GM12874 (cell line): ENCODE data around the gene ORMDL3.

Experiments used
- TF ChIP-seq, protein P1 (sequence below): IDR thresholded peaks from 2 replicates; pipeline ENCODE4 v1.5.1; 2011; ENCODE audit warnings: low read depth, mild to moderate bottlenecking, control low read depth, low read length, moderate library complexity; ENCODE audit not compliant: insufficient read depth

Gene ORMDL3

DNA sequence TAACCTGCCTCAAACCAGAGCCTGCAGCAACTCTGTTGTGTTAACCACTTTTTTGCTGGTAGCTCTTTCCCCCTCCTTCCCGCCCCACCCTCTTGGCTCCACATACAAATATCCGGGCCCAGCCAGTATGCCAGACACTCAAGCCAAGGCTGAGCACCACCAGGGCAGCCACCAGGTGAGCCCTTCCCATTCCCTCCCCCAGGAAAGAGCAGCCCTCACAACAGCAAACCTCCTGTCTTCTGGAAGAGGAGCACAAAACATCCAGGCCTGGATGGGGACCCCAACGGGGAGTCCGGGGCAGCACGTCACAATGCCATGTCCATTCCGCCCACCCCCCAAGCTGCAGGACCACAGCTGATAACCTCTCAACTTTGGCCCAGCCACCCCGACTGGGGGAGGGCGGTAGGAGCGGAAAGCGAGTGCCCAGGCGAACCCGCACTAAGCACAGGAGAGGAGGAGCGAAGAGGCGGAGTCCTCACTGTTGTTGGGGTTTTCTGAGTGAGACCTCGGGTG, 757 bp downstream of the ORMDL3 start:
- TF ChIP-seq, protein P1, sequence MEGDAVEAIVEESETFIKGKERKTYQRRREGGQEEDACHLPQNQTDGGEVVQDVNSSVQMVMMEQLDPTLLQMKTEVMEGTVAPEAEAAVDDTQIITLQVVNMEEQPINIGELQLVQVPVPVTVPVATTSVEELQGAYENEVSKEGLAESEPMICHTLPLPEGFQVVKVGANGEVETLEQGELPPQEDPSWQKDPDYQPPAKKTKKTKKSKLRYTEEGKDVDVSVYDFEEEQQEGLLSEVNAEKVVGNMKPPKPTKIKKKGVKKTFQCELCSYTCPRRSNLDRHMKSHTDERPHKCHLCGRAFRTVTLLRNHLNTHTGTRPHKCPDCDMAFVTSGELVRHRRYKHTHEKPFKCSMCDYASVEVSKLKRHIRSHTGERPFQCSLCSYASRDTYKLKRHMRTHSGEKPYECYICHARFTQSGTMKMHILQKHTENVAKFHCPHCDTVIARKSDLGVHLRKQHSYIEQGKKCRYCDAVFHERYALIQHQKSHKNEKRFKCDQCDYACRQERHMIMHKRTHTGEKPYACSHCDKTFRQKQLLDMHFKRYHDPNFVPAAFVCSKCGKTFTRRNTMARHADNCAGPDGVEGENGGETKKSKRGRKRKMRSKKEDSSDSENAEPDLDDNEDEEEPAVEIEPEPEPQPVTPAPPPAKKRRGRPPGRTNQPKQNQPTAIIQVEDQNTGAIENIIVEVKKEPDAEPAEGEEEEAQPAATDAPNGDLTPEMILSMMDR = no peak

DNA sequence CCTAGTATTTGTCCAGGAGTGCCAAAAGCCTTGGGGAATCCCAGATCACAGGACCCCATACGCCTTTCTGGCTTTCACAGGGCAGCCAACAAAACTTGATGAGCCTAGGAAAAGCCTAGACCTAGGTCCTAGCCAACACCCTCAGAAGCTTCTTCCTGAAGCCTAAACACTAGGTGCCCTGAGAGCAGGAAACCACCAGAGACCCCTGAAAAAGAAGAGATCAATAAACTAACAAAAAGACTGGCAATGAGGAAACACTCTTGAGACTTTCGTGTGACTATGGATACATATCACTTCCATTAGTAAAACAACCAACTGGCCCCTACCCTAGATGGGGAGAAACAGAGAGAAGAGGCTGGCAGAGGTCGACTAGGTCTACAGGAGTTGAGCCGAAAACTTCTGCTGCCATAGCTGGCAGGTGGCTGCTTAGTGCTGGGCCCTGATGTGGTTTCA, 1.2 kb downstream of the ORMDL3 start:
- TF ChIP-seq, protein P1 = no peak

DNA sequence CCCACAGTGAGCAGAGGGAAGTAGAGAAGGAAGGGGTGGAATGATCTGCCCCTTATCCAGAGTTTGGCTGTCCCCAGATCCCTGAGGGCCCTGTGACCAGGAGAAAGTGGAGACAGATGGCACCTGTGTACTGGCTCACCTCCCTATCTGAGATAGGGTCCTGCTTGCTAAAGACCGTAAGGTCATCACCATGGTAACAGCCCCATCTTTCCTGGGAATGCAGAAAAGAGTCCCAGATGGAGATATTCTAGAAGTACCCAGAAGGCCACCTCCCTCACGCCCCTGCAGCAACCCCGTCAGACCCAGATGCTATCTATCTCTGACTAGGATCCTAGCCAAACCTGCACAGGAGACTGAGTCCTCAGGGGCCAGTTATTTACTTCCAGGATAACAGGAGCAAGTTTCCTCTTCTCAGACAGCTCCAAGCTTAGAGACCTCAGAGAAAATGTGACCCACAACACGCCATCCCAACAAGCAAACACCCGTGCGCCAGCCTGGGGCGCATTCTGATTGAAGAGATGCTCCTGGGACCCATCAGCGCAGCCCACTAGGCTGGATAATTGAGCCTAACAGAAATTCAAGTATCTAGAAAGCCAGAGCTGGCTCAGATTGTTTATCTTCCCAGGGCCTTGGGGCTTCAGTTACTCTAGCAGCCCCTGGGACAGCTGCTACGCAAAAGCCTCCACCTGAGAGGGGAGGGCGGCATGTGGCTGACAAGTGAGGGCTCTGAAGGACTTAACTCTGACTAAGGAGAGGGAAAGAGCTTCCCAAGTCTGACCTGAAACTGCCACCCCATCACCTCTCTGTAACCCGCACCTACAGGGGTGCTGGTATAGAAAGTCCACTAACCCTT, 1.9 kb downstream of the ORMDL3 start:
- TF ChIP-seq, protein P1 = no peak

DNA sequence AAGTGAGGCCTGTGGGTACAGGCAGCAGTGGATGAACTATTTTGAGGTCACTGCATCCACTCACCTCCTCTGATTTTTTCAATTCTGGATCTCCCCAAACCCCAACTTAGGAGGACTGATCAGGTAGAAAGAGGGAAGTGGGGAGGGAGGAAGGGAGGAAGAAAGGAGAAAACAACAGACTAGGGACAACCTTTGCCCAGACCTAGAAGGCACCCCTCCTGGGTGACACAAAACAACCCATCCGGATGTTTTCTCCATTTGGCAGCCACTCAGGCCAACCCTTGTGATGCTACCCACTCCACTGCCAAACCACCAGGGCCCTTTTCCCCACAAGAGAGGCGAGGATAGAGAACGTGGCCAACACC, 2.7 kb downstream of the ORMDL3 start:
- TF ChIP-seq, protein P1 = no peak

DNA sequence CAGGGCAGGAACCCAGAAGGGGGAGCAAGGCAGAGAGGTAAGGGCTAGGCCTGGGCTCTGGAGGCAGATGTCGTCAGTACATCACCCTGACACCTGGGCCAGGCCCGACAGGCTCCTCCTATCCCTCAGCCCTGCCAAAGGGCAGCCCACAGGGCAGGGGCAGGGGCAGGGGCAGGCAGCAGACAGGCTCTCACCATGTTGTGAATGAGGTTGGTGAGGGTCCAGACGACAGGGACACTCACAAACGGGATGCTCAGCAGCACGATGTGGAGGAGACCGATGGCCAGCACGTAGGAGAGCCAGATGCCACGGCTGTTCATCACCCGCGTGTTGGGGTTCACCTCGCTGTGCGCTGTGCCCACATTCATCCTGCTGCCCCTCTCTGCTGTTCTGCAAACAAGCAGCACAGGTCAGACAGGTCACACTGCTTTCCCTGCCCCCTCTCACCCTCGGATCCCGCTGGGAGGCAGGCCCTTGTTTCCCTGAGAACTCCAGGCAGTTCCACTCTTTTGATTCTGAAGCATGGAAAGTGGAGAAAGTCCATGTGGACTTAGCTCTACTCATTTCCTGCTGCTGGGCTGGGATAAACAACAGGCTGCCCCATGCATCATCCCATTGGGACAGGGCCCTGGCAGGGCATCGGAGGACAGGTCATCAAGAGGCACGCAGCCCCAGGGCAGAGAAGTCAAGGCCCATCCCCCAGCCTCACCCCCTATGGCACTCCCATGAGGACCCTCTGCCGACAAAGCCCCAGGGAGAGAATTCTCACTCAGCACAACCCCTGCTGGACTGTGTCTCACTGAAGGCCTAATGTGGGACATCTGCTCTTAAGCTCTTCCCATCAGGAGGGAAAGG, 3.3 kb downstream of the ORMDL3 start:
- TF ChIP-seq, protein P1 = no peak

DNA sequence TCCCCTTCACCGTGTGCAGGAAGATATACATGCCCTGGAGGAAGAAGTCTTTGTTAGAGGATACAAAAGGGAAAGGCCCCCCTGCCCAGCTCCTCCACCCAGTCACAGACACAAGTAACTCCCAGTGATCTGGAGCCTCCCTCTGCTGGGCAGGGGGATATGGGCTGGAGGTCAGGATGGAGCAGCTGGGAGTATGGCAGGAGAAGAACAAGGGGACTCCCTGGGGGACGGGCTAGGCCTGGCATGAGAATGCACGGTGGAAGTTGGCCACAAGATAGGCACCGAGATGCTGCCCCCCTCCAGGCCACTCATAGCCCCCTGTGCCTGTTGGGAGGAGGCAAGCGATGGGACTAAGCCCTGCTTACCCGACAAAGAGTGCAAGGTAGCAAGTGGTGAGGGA, 4.2 kb downstream of the ORMDL3 start:
- TF ChIP-seq, protein P1 = no peak

DNA sequence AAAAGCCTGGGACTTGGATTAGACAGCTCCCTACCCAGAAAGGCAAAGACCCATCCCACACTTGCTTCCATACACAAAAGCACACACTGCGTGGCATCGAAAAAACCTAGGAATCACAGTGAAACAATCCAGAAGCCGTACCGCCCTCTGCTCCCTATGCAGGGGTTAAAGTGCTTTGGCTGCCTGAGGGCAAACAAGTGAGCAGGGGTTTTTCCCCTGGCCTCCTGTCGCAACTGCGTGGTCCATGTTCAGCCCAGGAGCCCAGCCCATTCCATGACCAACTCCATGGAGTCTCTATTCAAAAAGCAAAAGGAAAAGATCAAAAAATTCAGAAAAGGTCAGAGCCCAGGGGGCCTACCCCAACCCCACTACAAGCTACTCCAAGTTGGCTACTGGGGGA, 5.4 kb downstream of the ORMDL3 start:
- TF ChIP-seq, protein P1 = no peak
